Cortex of kidney (tissue), 1 donor: Measurements from ENCODE around the gene OSR1.

Source experiments
- DNase-seq: peaks from one replicate; lab custom pipeline; 2025; lab: John Stamatoyannopoulos, UW

Gene OSR1

GRCh38 chr2:19357402-19358241 is 801 bp downstream of the OSR1 start:
- no peak for DNase-seq

- no peak for DNase-seq
These were observed 1.6 kb downstream of the OSR1 start for GRCh38 chr2:19356545-19357401.

- DNase-seq, result no peak
These were observed 2.4 kb downstream of the OSR1 start for GRCh38 chr2:19355931-19356544.

- DNase-seq, result no peak
These were observed 3.0 kb downstream of the OSR1 start for GRCh38 chr2:19355416-19355821.

GRCh38 chr2:19355014-19355405 is 3.4 kb downstream of the OSR1 start:
- DNase-seq, result no peak

GRCh38 chr2:19353721-19354050 is 4.7 kb downstream of the OSR1 start:
- DNase-seq, result no peak

- no peak for DNase-seq
These were observed 5.3 kb downstream of the OSR1 start for GRCh38 chr2:19352946-19353720.

- DNase-seq, result no peak
These were observed 6.3 kb downstream of the OSR1 start for GRCh38 chr2:19351899-19352697.

GRCh38 chr2:19351499-19351898 is 6.9 kb downstream of the OSR1 start:
- DNase-seq, result no peak

- no peak for DNase-seq
These were observed 7.6 kb downstream of the OSR1 start for GRCh38 chr2:19350678-19351401.

- DNase-seq, result no peak
These were observed 8.3 kb downstream of the OSR1 start for GRCh38 chr2:19349911-19350677.

GRCh38 chr2:19348692-19349091 is 9.7 kb downstream of the OSR1 start:
- DNase-seq, result no peak

- DNase-seq, result peak; percentile 48
These were observed 10.5 kb downstream of the OSR1 start for GRCh38 chr2:19347619-19348562.

- no peak for DNase-seq
These were observed 11.3 kb downstream of the OSR1 start for GRCh38 chr2:19346983-19347618.

GRCh38 chr2:19337742-19338141 is 20.7 kb downstream of the OSR1 start:
- no peak for DNase-seq

- no peak for DNase-seq
These were observed 21.2 kb downstream of the OSR1 start for GRCh38 chr2:19337202-19337601.

- DNase-seq, result no peak
These were observed 21.6 kb downstream of the OSR1 start for GRCh38 chr2:19336781-19337180.

GRCh38 chr2:19332503-19332902 is 25.9 kb downstream of the OSR1 start:
- DNase-seq, result no peak
